Peyer's patch (tissue), 4 donors: ENCODE data around the gene RIMBP2. TPM values are rescaled to one million over a fixed set of nuclear protein-coding genes. Genes with fewer than 3 reads are reported as not detected.

Experiments
- DNase-seq, 3 donors: peaks; one replicate each; pipeline ENCODE4 v3.0.0-alpha.2; 2017 to 2019
- H3K27ac ChIP-seq, 4 donors: fragments of 200-600 bp; sonication (generic); one replicate each; pipeline ENCODE4 v1.5.1; 2016 to 2019
- H3K27me3 ChIP-seq, 2 donors: fragments of 200-600 bp; sonication (generic); one replicate each; pipeline ENCODE4 v1.5.1; 2019
- H3K36me3 ChIP-seq, 3 donors: fragments of 200-600 bp; sonication (generic); one replicate each; pipeline ENCODE4 v1.5.1; 2016 to 2019
- H3K4me1 ChIP-seq, 4 donors: fragments of 200-600 bp; sonication (generic); one replicate each; pipeline ENCODE4 v1.5.1; 2016 to 2019
- H3K4me3 ChIP-seq, 4 donors: fragments of 200-600 bp; sonication (generic); 1 replicate in 3 of 4; 2 replicates in 1 of 4; pipeline ENCODE4 v1.5.1; 2016 to 2019; ENCODE audit warnings: mild to moderate bottlenecking in 1 of 4
- H3K9me3 ChIP-seq, 4 donors: fragments of 200-600 bp; sonication (generic); one replicate each; pipeline ENCODE4 v1.5.1; 2016 to 2019; ENCODE audit warnings: mild to moderate bottlenecking in 1 of 4
- POLR2A ChIP-seq, 2 donors: fragments of 450-650 bp; IDR thresholded peaks; one replicate each; pipeline ENCODE4 v1.5.1; 2017; ENCODE audit warnings: antibody characterized with exemption in 2 of 2, mild to moderate bottlenecking in 2 of 2, moderate library complexity in 2 of 2
- total RNA-seq, 4 donors: library from RNA; depleted of rRNA; stranded (reverse); fragments of >200 nt; gene quantifications; one replicate each; pipeline ENCODE4 v1.1.0, GENCODE V29; 2016
- TF ChIP-seq, protein P1 (sequence below), 6 experiments: fragments of 450-650 bp in 4 of 6; fragments of 200-600 bp in 2 of 6; sonication (generic) in 1 of 6; IDR thresholded peaks; one replicate each; pipeline ENCODE4 v1.5.1; 2017 to 2019; ENCODE audit warnings: antibody characterized with exemption in 6 of 6, mild to moderate bottlenecking in 3 of 6, moderate library complexity in 1 of 6

The RIMBP2 gene
- total RNA-seq, 4 donors from 2014 or later = 8.8 to 19.8 (median 16.0) TPM

DNA sequence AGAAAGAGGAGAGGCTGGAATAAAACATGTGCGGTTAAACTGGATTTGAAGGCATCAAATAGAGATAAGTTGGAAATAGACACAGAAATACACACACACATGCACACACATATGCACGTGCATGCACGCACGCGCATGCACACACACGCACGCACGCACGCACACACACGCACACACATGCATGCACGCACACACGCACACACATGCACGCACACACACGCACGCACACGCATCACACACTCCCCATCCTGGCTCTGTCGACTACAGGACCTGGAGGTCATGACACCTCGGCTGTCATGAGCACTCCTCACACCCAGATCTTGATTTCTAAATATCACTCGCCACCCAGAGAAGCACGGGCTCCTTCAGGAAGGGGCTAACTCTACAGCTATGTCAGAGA, 51.8 kb downstream of the RIMBP2 start:
- TF ChIP-seq POLR2A (IDR thresholded peaks at IDR 0.05) = no peak
- TF ChIP-seq, protein P1, sequence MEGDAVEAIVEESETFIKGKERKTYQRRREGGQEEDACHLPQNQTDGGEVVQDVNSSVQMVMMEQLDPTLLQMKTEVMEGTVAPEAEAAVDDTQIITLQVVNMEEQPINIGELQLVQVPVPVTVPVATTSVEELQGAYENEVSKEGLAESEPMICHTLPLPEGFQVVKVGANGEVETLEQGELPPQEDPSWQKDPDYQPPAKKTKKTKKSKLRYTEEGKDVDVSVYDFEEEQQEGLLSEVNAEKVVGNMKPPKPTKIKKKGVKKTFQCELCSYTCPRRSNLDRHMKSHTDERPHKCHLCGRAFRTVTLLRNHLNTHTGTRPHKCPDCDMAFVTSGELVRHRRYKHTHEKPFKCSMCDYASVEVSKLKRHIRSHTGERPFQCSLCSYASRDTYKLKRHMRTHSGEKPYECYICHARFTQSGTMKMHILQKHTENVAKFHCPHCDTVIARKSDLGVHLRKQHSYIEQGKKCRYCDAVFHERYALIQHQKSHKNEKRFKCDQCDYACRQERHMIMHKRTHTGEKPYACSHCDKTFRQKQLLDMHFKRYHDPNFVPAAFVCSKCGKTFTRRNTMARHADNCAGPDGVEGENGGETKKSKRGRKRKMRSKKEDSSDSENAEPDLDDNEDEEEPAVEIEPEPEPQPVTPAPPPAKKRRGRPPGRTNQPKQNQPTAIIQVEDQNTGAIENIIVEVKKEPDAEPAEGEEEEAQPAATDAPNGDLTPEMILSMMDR (IDR thresholded peaks at IDR 0.05) = no peak
- no peaks in the 10 kb centered on the region for H3K4me1 ChIP-seq
- H3K27ac ChIP-seq = no peak overlapping the region

DNA sequence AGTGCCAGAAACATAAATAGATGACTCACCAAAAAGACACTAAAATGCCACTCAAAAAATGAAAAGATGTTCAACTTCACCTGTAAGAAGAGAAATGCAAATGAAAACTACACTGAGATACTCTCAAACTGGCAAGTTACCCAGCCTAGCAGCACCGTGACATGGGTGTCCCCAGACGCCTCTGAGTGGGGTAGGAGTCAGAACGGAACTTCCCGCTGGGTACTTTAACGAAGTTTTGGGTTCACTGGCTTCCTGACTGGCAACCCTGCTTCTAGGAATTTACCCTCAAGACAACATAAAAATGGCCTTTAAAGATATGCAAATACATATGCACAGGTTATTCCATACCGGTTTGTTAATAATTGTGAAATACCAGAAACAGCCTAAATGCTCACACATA, 52.6 kb downstream of the RIMBP2 start:
- no peak overlapping the region for H3K4me3 ChIP-seq
- no peak for DNase-seq
- TF ChIP-seq POLR2A (IDR thresholded peaks at IDR 0.05) = no peak
- TF ChIP-seq, protein P1 (IDR thresholded peaks at IDR 0.05) = no peak
- no peaks in the 10 kb centered on the region for H3K4me1 ChIP-seq
- no peaks in the 10 kb centered on the region for H3K36me3 ChIP-seq
- no peaks in the 10 kb centered on the region for H3K27me3 ChIP-seq
- no peaks in the 10 kb centered on the region for H3K9me3 ChIP-seq
- H3K27ac ChIP-seq = no peak overlapping the region

More for the DNA sequence above, 51.8 kb downstream of the RIMBP2 start:
- H3K36me3 ChIP-seq = no peaks in the 10 kb centered on the region
- no peak overlapping the region for H3K4me3 ChIP-seq
- H3K27me3 ChIP-seq = no peaks in the 10 kb centered on the region
- no peak for DNase-seq
- no peaks in the 10 kb centered on the region for H3K9me3 ChIP-seq

DNA sequence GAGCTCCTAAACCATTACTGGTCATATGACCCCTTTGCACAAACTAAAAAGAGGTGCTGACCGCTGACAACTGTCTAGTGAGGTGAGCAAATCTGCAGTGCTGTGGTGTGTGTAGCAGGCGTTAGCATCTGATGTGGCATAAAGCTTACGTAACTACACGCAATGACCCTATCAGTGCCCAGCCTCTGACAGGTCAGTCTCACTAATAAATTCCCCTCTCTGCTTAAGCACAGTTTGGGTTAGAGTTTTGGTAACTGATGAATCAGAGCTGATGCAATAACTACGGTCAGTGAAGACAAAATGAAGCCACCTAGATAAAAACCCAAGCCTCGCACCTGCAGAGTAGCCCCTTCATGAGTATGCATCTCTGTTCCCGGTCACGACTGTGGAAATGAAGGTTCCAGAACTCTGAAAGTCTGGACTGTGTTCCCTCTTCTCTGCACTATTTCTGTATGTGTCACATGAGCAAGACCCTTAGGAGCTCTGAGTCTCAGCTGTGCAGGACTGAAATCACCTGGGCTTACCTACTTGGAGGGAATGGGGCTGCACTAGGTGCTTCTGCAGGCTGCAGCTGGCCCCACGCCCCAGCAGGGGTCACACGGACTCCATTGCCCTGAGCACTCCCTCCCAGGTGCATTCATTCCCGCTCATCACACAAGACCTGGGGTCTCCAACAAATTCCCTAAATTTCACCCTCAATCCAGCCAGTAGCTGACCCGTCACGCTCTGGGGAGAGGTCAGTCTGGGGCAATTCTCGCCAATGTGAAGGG, 54.4 kb downstream of the RIMBP2 start:
- TF ChIP-seq, protein P1 (IDR thresholded peaks at IDR 0.05) = no peak
- no peak for TF ChIP-seq POLR2A (IDR thresholded peaks at IDR 0.05)
- DNase-seq = no peak
- Histone ChIP-seq H3K27me3 (no peaks in the 10 kb centered on the region), H3K36me3 (no peaks in the 10 kb centered on the region), H3K4me1 (no peaks in the 10 kb centered on the region), H3K9me3 (no peaks in the 10 kb centered on the region), H3K27ac (no peak overlapping the region), H3K4me3 (no peak overlapping the region)

DNA sequence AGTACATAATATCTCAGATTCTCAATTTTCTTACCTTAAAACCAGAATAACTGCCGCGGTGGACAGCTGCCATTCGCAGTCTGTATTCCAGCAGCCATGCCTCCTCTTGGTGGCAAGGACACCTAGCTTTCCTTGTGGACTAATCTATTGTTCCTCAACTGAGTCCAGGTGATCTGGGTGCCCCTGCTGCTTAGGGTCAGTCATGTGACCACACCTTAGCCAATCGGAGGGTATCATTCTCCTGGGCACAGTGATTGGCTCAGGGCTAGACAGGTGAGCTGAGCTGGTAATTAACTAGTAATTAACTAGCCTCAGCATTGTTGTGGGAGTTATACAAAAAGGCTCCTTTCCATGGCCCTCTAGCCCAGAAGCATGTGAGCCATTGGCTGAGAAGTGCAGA, 55.0 kb downstream of the RIMBP2 start:
- no peaks in the 10 kb centered on the region for H3K27me3 ChIP-seq
- no peaks in the 10 kb centered on the region for H3K36me3 ChIP-seq
- TF ChIP-seq, protein P1 (IDR thresholded peaks at IDR 0.05) = no peak
- no peak for TF ChIP-seq POLR2A (IDR thresholded peaks at IDR 0.05)
- H3K9me3 ChIP-seq = no peaks in the 10 kb centered on the region
- no peaks in the 10 kb centered on the region for H3K4me1 ChIP-seq
- no peak for DNase-seq
- no peak overlapping the region for H3K4me3 ChIP-seq
- H3K27ac ChIP-seq = no peak overlapping the region

DNA sequence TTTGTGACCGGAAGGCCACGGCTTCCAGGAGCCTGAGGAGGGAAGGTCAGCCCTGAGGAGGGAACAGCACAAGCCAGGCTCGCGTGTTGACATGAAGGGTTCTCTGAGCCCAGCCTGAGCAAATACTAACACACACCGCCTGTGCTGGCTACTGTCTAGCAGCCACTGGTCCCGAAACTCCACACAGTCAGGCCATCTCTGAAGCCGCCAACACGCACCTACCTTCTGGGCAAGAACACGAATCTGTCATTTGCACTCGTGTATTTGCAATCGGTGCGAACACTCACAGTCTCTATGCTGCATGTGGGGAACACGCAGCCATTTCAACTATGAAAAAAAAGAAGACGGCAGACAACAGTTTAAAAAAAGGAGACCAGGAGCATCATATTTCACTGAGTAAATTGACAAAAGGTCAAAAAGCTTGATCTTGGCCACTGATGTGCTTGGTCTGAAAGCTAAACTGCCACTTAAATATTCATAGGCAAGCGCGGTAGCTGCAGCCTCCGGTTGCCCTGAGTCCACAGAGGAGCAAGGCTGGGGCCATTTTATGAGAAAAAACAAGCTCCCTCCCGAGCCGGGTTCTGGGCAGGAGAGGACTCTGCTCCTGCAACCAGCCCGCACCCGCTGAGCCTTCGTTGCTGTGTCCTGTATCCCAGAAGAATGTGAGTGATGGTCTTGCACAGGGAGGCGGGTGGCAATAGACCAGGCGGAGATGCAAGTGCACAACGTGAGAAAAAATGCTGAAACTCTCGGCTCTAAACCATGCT, 57.8 kb downstream of the RIMBP2 start:
- TF ChIP-seq, protein P1 (IDR thresholded peaks at IDR 0.05) = no peak
- no peak for TF ChIP-seq POLR2A (IDR thresholded peaks at IDR 0.05)
- Histone ChIP-seq H3K27me3 (no peaks in the 10 kb centered on the region), H3K27ac (no peak overlapping the region), H3K4me1 (no peaks in the 10 kb centered on the region), H3K9me3 (peaks cover 0 to 5% (median 0%) of the 10 kb centered on the region in 4 donors), H3K4me3 (no peak overlapping the region), H3K36me3 (no peaks in the 10 kb centered on the region)
- DNase-seq = no peak
